Liver (tissue), 9 donors: ENCODE data around the gene CHST3. TPM values are rescaled to one million over a fixed set of nuclear protein-coding genes. Genes with fewer than 3 reads are reported as not detected.

Experiments
- DNase-seq: peaks from one replicate; pipeline ENCODE4 v3.0.0-alpha.2; 2017; ENCODE audit warnings: low spot score
- H3K27ac ChIP-seq, 2 donors: one replicate each; pipeline ENCODE4 v1.7.0; 2013; ENCODE audit warnings: inconsistent platforms in 2 of 2, low read length in 2 of 2, control low read depth in 1 of 2, low read depth in 1 of 2, mild to moderate bottlenecking in 1 of 2
- H3K27me3 ChIP-seq, 4 donors: one replicate each; pipeline versions ENCODE4 v1.6.1 to v1.7.0; 2013; ENCODE audit warnings: low read length in 3 of 4, inconsistent platforms in 1 of 4, mild to moderate bottlenecking in 1 of 4, moderate library complexity in 1 of 4; ENCODE audit not compliant: control insufficient read depth in 4 of 4, insufficient read depth in 4 of 4
- H3K36me3 ChIP-seq, 4 donors: one replicate each; pipeline versions ENCODE4 v1.6.1 to v1.7.0; 2013; ENCODE audit warnings: low read length in 3 of 4, mild to moderate bottlenecking in 3 of 4, low read depth in 1 of 4, moderate library complexity in 1 of 4; ENCODE audit not compliant: control insufficient read depth in 4 of 4, insufficient read depth in 3 of 4
- H3K4me1 ChIP-seq, 4 donors: one replicate each; pipeline versions ENCODE4 v1.6.1 to v1.7.0; 2013; ENCODE audit warnings: low read length in 3 of 4, mild to moderate bottlenecking in 3 of 4, moderate library complexity in 1 of 4; ENCODE audit not compliant: control insufficient read depth in 4 of 4, insufficient read depth in 4 of 4
- H3K4me3 ChIP-seq, 3 donors: one replicate each; pipeline versions ENCODE4 v1.6.1 to v1.7.0; 2013; ENCODE audit warnings: low read length in 3 of 3, control low read depth in 1 of 3, low read depth in 1 of 3, mild to moderate bottlenecking in 1 of 3
- H3K9ac ChIP-seq, 2 donors: one replicate each; pipeline ENCODE4 v1.7.0; 2013; ENCODE audit warnings: low read length in 2 of 2, mild to moderate bottlenecking in 2 of 2, moderate library complexity in 2 of 2, control low read depth in 1 of 2, low read depth in 1 of 2
- H3K9me3 ChIP-seq, 4 donors: one replicate each; pipeline versions ENCODE4 v1.6.1 to v1.7.0; 2013; ENCODE audit warnings: low read length in 3 of 4; ENCODE audit not compliant: control insufficient read depth in 4 of 4
- CTCF ChIP-seq: fragments of 150-350 bp; IDR thresholded peaks from 2 replicates; pipeline ENCODE4 v1.5.1; 2017; ENCODE audit warnings: improper control_type of control experiment, low read depth, low read length; ENCODE audit not compliant: missing input control
- EGR1 ChIP-seq, 2 donors: IDR thresholded peaks; 2 replicates each; pipeline ENCODE4 v1.6.1; 2016 to 2018; ENCODE audit warnings: antibody characterized with exemption in 2 of 2, low read depth in 2 of 2
- FOXA1 ChIP-seq: IDR thresholded peaks from 2 replicates; pipeline ENCODE4 v1.6.1; 2016; ENCODE audit warnings: antibody characterized with exemption
- FOXA2 ChIP-seq: IDR thresholded peaks from 2 replicates; pipeline ENCODE4 v1.6.1; 2016; ENCODE audit warnings: antibody characterized with exemption
- GABPA ChIP-seq, 2 donors: IDR thresholded peaks in 1 of 2; conservative IDR thresholded peaks in 1 of 2; 2 replicates each; pipeline ENCODE4 v1.6.1; 2016; ENCODE audit warnings: antibody characterized with exemption in 2 of 2, mild to moderate bottlenecking in 1 of 2, moderate library complexity in 1 of 2
- HNF4G ChIP-seq: IDR thresholded peaks from 2 replicates; pipeline ENCODE4 v1.6.1; 2016; ENCODE audit warnings: antibody characterized with exemption
- MAX ChIP-seq: IDR thresholded peaks from 2 replicates; pipeline ENCODE4 v1.6.1; 2016; ENCODE audit warnings: antibody characterized with exemption
- NR2F2 ChIP-seq: IDR thresholded peaks from 2 replicates; pipeline ENCODE4 v1.6.1; 2016; ENCODE audit warnings: antibody characterized with exemption
- RAD21 ChIP-seq, 2 donors: IDR thresholded peaks; 2 replicates each; pipeline ENCODE4 v1.6.1; 2016; ENCODE audit warnings: antibody characterized with exemption in 2 of 2, mild to moderate bottlenecking in 2 of 2
- REST ChIP-seq: IDR thresholded peaks from 2 replicates; pipeline ENCODE4 v1.6.1; 2016; ENCODE audit warnings: antibody characterized with exemption, mild to moderate bottlenecking
- RXRA ChIP-seq, 2 donors: IDR thresholded peaks; 2 replicates each; pipeline ENCODE4 v1.6.1; 2017 to 2018; ENCODE audit warnings: antibody characterized with exemption in 2 of 2, mild to moderate bottlenecking in 1 of 2
- TAF1 ChIP-seq: conservative IDR thresholded peaks from 2 replicates; pipeline ENCODE4 v1.6.1; 2016; ENCODE audit warnings: antibody characterized with exemption, mild to moderate bottlenecking
- YY1 ChIP-seq: IDR thresholded peaks from 2 replicates; pipeline ENCODE4 v1.6.1; 2016; ENCODE audit warnings: antibody characterized with exemption, mild to moderate bottlenecking
- WGBS: extraction: QIAGEN DNeasy Blood & Tissue Kit; methylation state at CpG from one replicate; pipeline ENCODE4 v1.1.7; 2013; 5-methylcytosine and 5-hydroxymethylcytosine counted together
- polyA plus RNA-seq, 2 donors: library from polyadenylated mRNA; stranded (reverse) in 1 of 2; unstranded in 1 of 2; fragments of 200-250 nt in 1 of 2; fragments of >200 nt in 1 of 2; fragmentation: Nextera tagmentation in 1 of 2; extraction: Ambion mirVana in 1 of 2; gene quantifications; one replicate each; pipeline versions ENCODE4 v1.2.1 to v1.2.3, GENCODE V29; 2013 to 2015
- total RNA-seq, 2 donors: library from RNA; depleted of rRNA; stranded (reverse); fragments of >200 nt; gene quantifications; one replicate each; pipeline ENCODE4 v1.2.3, GENCODE V29; 2014
- TF ChIP-seq, protein P1 (sequence below): IDR thresholded peaks from 2 replicates; pipeline ENCODE4 v1.6.1; 2016; ENCODE audit warnings: antibody characterized with exemption
- TF ChIP-seq, protein P2 (sequence below): IDR thresholded peaks from 2 replicates; pipeline ENCODE4 v1.6.1; 2016; ENCODE audit warnings: antibody characterized with exemption
- donor health status: healthy.
- donor health status: healthy.
- donor health status: healthy.
- donor health status: healthy.
- donor health status: healthy.

Gene CHST3
- total and polyA plus RNA-seq, 4 donors = 0.29 to 4.3 (median 1.5) TPM

- Histone ChIP-seq H3K36me3 (no peaks in the 10 kb centered on the region), H3K9me3 (no peaks in the 10 kb centered on the region), H3K9ac (no peak overlapping the region), H3K27me3 (no peaks in the 10 kb centered on the region), H3K27ac (no peak overlapping the region), H3K4me3 (no peak overlapping the region), H3K4me1 (no peaks in the 10 kb centered on the region)
- WGBS = 86% methylated on average over 19 of the region's 19 CpGs
- no peak for TF ChIP-seq RAD21 (IDR thresholded peaks at IDR 0.05)
- no peak for DNase-seq
Observed at GRCh38 chr10:72059843-72060822, 95.9 kb downstream of the CHST3 start.

- no peak for DNase-seq
- Histone ChIP-seq H3K9ac (no peak overlapping the region), H3K27ac (no peak overlapping the region), H3K4me3 (no peak overlapping the region), H3K36me3 (no peaks in the 10 kb centered on the region), H3K27me3 (no peaks in the 10 kb centered on the region), H3K4me1 (no peaks in the 10 kb centered on the region), H3K9me3 (no peaks in the 10 kb centered on the region)
- TF ChIP-seq GABPA (IDR thresholded peaks at IDR 0.05 in 1 of 2, conservative IDR thresholded peaks at IDR 0.05 in 1 of 2) (no peak), YY1 (no peak), REST (no peak)
- 91% methylated on average over 5 of the region's 5 CpGs for WGBS
Observed at GRCh38 chr10:72061491-72061890, 97.3 kb downstream of the CHST3 start.

- no peak for DNase-seq
- Histone ChIP-seq H3K9me3 (no peaks in the 10 kb centered on the region), H3K27me3 (no peaks in the 10 kb centered on the region), H3K4me1 (no peaks in the 10 kb centered on the region), H3K9ac (no peak overlapping the region), H3K4me3 (no peak overlapping the region), H3K36me3 (no peaks in the 10 kb centered on the region), H3K27ac (no peak overlapping the region)
- 93% methylated on average over 9 of the region's 9 CpGs for WGBS
- TF ChIP-seq CTCF (no peak), RXRA (IDR thresholded peaks at IDR 0.05) (no peak), TAF1 (no peak), EGR1 (IDR thresholded peaks at IDR 0.05; ENCODE audit: low read depth in 2 of 2) (no peak), FOXA2 (no peak), NR2F2 (no peak), HNF4G (no peak), YY1 (no peak), FOXA1 (no peak), REST (no peak), MAX (no peak)
- TF ChIP-seq, protein P1, sequence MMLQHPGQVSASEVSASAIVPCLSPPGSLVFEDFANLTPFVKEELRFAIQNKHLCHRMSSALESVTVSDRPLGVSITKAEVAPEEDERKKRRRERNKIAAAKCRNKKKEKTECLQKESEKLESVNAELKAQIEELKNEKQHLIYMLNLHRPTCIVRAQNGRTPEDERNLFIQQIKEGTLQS = no peak
- TF ChIP-seq, protein P2, sequence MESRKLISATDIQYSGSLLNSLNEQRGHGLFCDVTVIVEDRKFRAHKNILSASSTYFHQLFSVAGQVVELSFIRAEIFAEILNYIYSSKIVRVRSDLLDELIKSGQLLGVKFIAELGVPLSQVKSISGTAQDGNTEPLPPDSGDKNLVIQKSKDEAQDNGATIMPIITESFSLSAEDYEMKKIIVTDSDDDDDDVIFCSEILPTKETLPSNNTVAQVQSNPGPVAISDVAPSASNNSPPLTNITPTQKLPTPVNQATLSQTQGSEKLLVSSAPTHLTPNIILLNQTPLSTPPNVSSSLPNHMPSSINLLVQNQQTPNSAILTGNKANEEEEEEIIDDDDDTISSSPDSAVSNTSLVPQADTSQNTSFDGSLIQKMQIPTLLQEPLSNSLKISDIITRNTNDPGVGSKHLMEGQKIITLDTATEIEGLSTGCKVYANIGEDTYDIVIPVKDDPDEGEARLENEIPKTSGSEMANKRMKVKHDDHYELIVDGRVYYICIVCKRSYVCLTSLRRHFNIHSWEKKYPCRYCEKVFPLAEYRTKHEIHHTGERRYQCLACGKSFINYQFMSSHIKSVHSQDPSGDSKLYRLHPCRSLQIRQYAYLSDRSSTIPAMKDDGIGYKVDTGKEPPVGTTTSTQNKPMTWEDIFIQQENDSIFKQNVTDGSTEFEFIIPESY = no peak
Observed at GRCh38 chr10:72061930-72062329, 97.7 kb downstream of the CHST3 start.
